H1 (cell line): ENCODE measurements around the gene YIF1B.

ENCODE experiments used
- JUN ChIP-seq: IDR thresholded peaks from 2 replicates; pipeline ENCODE4 v1.6.1; 2011; ENCODE audit warnings: low read depth, mild to moderate bottlenecking, improper control_type of control experiment, low read length
- POLR2AphosphoS5 ChIP-seq: IDR thresholded peaks from 2 replicates; pipeline ENCODE4 v1.6.1; 2011; ENCODE audit warnings: low read depth, low read length
- TCF12 ChIP-seq: IDR thresholded peaks from 2 replicates; pipeline ENCODE4 v1.6.1; 2011; ENCODE audit warnings: low read depth, mild to moderate bottlenecking, low read length
- TF ChIP-seq, protein P1 (sequence below): IDR thresholded peaks from 2 replicates; pipeline ENCODE4 v1.6.1; 2012; ENCODE audit warnings: low read length, inconsistent platforms
- TF ChIP-seq, protein P2 (sequence below): IDR thresholded peaks from 2 replicates; pipeline ENCODE4 v1.6.1; 2012; ENCODE audit warnings: inconsistent platforms

DNA sequence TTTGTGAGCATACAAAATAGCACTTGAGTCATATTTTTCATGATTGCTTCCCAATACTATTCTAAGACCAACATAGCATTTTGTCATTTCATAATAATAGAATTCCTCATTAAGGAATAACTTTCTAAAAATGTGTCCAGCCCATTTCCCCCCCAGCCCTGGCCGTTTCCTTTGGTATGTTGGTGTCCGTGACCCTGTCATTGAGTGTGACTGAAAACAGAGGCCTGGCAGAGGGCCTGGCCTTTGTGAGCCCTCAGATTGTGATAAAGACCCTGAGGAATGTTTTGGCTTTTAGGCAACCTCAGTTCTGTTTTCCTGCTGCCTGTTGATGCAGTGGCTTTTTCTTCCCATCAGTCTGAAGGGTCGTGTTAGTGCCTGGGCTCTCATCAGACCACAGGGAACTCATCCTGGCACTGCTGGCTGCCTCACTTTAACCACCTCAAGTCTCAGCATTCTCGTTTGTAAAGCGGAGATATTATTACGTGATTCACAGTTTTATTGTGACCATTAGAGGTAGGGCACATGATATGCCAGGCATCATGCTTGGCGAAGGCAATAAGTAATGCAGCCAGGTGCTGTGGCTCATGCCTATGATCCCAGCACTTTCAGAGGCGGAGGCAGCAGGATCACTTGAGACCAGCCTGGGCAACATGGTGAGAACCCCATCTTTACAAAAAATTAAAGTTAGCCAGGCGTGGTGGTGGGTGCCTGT, 37.6 kb downstream of the YIF1B start:
- TF ChIP-seq, protein P1, sequence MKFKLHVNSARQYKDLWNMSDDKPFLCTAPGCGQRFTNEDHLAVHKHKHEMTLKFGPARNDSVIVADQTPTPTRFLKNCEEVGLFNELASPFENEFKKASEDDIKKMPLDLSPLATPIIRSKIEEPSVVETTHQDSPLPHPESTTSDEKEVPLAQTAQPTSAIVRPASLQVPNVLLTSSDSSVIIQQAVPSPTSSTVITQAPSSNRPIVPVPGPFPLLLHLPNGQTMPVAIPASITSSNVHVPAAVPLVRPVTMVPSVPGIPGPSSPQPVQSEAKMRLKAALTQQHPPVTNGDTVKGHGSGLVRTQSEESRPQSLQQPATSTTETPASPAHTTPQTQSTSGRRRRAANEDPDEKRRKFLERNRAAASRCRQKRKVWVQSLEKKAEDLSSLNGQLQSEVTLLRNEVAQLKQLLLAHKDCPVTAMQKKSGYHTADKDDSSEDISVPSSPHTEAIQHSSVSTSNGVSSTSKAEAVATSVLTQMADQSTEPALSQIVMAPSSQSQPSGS = no peak
- TF ChIP-seq, protein P2, sequence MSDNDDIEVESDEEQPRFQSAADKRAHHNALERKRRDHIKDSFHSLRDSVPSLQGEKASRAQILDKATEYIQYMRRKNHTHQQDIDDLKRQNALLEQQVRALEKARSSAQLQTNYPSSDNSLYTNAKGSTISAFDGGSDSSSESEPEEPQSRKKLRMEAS = no peak
- TF ChIP-seq JUN (no peak), POLR2AphosphoS5 (no peak), TCF12 (no peak)
